PFSK-1 (cell line): Measurements from ENCODE around the gene DST.

ENCODE experiments used
- POLR2AphosphoS5 ChIP-seq: IDR thresholded peaks from 2 replicates; pipeline ENCODE4 v1.6.1; 2012; ENCODE audit warnings: low read depth, mild to moderate bottlenecking, control low read depth, low read length, moderate library complexity
- SIN3A ChIP-seq: IDR thresholded peaks from 2 replicates; pipeline ENCODE4 v1.6.1; 2012; ENCODE audit warnings: mild to moderate bottlenecking, low read length, moderate library complexity, borderline replicate concordance; ENCODE audit not compliant: insufficient read depth
- TAF1 ChIP-seq: IDR thresholded peaks from 2 replicates; pipeline ENCODE4 v1.6.1; 2012; ENCODE audit warnings: low read length, control low read depth, borderline replicate concordance; ENCODE audit not compliant: insufficient read depth
- TF ChIP-seq, protein P1 (sequence below), 2 experiments: IDR thresholded peaks; 2 replicates each; pipeline versions ENCODE4 v1.6.1 to v1.8.0; 2011 to 2012; ENCODE audit warnings: low read depth in 2 of 2, low read length in 2 of 2, control low read depth in 1 of 2, inconsistent platforms in 1 of 2, mild to moderate bottlenecking in 1 of 2, moderate library complexity in 1 of 2; ENCODE audit not compliant: insufficient read depth in 1 of 2

DNA sequence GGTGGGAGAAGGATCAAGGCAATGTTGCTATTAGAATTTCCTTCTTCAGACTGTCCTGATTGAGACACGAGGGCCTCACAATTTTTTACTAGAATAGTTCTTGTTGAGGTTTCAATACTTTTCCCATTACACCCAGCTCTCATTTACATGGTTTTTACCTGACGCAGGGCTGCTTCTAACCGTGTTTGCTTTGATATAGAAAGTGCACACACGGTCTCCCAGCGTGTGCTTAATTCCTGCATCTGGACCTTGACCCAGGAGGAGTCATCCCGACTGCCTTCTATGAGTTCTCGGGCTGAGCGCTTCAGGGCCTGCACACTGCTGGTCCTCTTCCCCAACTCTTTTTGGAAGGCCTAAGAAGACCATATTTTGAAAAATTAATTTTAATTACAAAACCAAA is 160.2 kb downstream of the DST start:
- TF ChIP-seq, protein P1, sequence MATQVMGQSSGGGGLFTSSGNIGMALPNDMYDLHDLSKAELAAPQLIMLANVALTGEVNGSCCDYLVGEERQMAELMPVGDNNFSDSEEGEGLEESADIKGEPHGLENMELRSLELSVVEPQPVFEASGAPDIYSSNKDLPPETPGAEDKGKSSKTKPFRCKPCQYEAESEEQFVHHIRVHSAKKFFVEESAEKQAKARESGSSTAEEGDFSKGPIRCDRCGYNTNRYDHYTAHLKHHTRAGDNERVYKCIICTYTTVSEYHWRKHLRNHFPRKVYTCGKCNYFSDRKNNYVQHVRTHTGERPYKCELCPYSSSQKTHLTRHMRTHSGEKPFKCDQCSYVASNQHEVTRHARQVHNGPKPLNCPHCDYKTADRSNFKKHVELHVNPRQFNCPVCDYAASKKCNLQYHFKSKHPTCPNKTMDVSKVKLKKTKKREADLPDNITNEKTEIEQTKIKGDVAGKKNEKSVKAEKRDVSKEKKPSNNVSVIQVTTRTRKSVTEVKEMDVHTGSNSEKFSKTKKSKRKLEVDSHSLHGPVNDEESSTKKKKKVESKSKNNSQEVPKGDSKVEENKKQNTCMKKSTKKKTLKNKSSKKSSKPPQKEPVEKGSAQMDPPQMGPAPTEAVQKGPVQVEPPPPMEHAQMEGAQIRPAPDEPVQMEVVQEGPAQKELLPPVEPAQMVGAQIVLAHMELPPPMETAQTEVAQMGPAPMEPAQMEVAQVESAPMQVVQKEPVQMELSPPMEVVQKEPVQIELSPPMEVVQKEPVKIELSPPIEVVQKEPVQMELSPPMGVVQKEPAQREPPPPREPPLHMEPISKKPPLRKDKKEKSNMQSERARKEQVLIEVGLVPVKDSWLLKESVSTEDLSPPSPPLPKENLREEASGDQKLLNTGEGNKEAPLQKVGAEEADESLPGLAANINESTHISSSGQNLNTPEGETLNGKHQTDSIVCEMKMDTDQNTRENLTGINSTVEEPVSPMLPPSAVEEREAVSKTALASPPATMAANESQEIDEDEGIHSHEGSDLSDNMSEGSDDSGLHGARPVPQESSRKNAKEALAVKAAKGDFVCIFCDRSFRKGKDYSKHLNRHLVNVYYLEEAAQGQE (IDR thresholded peaks at IDR 0.05; ENCODE audit: insufficient read depth in 1 of 2, low read depth in 2 of 2, low read length in 2 of 2): no peak
- no peak for TF ChIP-seq POLR2AphosphoS5
- no peak for TF ChIP-seq TAF1
- no peak for TF ChIP-seq SIN3A
